Activated CD4-positive, CD25-positive, alpha-beta regulatory T cell treated with anti-CD3 and anti-CD28 coated beads, Interleukin-2, amount 50 U/mL, for 24 hours (primary cell): ENCODE measurements around the gene TREML2.

Experiments used
- ATAC-seq, 2 donors: fragments of 150-1000 bp; cut with Tn5 transposase; one replicate each; pipeline ENCODE4 v1.10.0; 2021; ENCODE audit warnings: mild to moderate bottlenecking in 1 of 2, moderate library complexity in 1 of 2

TREML2 gene

DNA sequence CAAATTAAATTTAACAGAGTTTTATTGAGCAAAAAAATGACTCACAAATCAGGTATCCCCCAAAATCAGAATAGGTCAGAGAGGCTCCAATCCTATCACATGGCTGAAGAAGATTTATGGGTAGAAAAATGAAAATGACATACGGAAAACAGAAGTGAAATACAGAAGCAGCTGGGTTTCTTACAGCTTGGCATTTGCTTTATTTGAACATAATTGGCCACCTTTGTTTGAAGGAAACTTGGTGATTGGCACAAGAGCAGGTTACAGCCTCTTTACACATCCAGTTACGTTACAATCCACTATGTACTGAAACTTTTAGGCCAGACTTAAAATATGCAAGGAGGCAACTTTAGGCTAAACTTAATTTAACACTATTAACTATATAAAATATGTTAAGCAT is 26.3 kb downstream of the TREML2 start:
- no peak for ATAC-seq

GRCh38 chr6:41171908-41172307 is 29.0 kb downstream of the TREML2 start:
- no peak for ATAC-seq

DNA sequence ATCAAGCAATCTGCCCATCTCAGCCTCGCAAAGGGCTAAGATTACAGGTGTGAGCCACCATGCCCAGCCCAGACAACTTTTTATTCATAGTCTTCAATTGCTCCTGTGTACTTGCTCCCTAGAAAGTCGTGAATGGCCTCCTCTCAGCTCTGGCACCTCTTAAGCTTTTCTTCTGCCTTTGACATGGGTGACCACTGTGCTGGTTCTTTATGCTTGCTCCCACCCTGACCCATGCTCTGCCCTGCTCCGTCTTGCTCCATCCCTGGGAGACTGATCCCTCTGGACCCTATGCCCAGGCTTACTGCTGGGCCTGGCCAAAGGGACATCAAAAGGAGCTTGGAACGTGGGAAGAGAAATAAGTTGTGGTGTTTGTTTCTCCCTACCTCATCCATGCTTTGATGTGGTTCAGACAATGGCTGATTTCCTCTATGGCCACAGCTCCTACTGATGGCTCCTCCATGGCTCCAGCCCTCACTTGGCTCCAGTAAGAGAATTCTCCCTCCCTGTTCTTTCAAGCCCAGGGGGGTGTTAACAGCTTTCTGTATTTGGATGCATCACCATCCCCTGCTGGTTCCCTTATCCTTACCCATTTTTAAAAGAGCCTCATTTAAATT is 30.3 kb downstream of the TREML2 start:
- no peak for ATAC-seq

DNA sequence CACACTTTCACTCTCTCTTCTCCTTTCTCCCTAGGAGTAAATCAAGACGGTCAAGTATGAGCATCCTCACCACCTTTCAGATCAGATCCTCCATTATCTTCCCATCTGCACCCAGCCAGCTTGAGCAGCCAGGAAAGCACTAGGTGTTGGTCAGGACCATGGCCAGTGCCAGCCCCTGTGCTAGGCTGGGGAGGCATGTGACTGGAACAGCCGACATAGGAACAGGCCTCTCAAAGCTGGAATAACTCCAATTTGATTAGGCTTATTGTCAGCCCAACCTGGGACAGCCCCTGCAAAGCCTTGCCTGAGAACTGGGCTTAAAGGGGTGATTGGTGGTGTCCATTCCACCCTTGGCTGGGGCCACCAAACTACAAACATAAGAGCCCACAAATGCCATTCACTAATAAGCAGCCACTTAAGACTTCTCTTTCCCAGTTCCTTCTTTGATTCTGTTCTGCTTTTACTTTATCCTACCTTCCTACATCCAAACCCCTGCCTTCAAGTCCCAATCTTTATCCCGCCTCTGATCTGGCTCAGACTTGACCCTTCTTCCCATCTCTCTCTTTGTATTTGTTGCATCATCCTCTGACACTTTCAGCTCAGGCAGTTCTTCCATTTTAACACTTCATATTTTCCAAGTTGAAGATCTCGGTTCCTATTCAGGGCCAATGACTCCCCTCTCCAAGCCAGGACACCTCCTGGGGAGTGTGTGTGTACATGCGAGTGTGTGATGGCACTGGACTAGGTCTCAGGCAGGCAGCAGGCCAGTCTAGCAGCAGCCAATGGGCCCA is 33.6 kb downstream of the TREML2 start:
- no peak for ATAC-seq

DNA sequence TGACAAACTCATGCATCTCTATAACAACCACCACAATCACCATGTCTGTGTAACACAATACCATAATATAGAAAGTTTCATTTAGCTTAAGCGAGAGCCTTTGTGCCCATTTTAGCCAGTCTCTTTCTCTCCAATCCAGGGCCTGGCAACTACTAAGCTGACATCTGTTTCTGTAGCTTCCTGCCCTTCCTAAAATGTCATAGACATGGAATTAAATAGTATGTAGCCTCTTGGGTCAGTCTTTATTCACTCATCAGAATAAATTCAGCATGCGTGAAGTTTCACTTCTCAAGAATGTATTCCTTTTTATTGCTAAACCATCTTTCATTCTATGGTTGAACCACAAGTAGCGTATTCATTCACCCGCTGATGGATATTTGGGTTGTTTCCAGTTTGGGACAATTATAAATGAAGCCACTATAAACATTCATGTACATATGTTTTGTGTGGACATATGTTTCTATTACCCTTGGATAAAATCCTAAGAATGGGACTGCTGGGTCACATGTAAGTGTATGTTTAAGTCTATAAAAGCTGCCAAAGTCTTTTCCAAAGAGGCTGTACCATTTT is 36.3 kb downstream of the TREML2 start:
- no peak for ATAC-seq

DNA sequence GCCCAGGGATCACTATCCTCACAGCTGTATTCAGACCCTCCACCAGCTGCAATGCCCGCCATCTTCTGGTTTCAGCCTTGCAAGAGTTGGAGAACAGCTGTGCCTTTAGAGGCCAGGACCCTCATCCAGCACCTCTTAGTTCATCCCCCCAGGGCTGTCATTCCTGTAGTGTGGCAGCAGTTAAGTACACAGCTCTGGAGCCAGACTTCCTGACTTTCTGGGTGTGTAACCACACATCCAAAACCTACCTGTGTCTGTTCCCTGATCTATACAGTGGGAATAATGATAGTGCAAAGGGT is 37.6 kb downstream of the TREML2 start:
- no peak for ATAC-seq

- no peak for ATAC-seq
Measured at GRCh38 chr6:41162687-41163418, 38.1 kb downstream of the TREML2 start, which contains the start of gene TREM2. TREM2 (minus strand) TSS chr6:41163116; CDS start chr6:41163082, 34 bp downstream.

DNA sequence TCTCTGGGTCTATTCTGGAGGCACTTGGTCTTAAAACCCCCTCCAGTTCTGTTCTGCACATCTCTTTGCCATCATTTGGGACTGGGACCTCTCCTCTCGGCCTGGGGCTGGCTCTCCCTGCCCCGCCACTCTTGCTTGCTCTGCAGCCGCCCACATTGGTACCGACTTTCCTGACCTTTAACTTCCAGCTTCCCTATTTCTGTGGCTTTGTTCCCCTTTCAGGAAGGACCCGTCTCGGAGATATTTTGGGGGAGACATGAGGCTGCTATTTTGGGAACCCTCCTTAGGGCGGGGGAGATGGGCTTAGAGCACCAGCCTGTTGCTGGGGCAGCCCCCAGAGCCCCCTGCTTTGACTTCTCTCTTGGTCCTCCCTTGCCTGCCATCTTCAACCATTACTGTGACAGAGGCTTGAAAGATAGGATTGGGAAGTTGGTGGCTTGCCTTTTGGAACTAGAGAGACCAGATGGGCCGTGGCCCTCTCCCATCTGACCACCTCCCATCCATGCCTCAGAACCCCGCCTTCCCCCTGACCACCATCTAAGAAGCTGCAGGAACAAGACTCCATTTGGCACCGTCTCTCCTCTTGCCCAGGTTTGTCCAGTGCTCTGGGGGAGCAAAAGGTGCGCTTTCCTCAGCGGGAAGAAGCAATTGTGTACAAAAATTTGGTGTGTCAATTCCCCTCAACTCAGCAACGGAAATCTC is 38.9 kb downstream of the TREML2 start:
- no peak for ATAC-seq

DNA sequence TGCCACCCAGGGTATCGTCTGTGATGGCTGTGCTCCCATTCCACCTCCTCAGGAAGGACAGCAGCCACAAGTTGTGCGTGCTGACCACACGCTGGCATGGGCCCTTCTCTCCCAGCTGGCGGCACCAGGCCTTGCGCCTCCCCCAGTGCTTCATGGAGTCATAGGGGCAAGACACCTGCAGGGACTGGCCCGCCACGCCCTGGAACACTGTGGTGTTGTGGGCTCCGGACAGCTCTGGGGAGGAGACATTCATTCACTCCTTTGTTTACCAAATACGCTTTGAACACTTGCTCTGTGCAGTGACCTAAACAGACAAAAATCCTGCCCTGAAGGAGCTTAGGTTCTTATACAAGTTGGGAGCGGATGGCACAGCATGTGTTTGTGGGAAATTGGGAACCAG is 39.6 kb downstream of the TREML2 start:
- ATAC-seq, result no peak

- no peak for ATAC-seq
Measured at GRCh38 chr6:41160933-41161332, 40.0 kb downstream of the TREML2 start.

- no peak for ATAC-seq
Measured at GRCh38 chr6:41159415-41160082, 41.4 kb downstream of the TREML2 start.

DNA sequence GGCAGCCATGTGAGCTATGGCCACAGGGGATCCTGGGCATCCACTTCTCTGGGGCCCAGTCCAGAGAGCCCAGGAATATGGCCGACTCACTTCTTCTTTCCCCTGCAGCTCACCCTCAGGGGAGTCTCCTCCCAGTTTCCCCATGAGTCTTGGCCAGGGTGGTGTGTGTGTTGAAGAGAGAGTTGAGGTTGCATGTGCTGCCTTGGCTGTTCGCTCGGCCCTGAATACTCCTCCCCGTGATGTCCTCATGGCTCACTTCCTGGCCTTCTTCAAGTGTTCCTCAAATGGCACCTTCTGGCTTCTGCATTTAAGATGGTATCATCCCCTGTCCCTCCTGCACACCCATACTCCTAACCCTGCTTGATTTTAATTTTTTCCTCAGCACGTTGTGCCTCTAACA is 43.6 kb downstream of the TREML2 start:
- no peak for ATAC-seq

DNA sequence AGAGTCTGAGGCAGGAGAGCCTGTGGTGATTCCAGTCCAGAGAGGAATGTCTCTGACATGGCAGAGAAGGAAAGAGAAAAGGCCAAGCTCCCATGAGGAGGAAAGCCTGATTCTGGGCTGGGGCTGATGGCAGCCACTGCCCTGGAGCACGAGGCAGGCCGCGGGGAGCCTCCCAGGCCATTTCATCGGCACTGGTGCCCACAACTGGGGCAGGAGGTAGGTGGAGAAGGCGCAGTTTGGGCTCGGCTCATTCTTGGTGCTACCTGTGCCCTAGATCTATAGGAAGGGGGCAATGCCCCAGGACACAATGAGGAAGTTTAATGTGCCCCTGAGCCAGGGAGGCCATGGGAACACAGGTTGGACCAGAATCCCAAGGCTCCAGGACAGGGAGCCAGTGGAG is 44.2 kb downstream of the TREML2 start:
- no peak for ATAC-seq

DNA sequence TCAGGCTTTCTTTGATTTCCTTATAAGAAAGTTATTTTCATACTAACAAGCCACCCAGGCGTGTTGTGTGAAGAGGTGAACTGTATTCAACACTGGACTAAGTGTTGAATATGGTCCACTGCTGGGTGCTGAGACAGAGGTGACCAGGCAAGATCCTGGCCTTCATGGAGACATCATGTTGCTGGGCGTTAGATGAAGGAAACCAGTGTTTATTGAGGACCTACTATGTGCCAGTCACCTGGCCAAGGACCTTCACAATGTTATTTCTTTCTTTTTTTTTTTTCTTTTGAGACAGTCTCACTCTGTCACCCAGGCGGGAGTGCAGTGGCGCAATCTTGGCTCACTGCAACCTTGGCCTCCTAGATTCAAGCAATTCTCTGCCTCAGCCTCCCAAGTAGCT is 44.9 kb downstream of the TREML2 start:
- no peak for ATAC-seq

DNA sequence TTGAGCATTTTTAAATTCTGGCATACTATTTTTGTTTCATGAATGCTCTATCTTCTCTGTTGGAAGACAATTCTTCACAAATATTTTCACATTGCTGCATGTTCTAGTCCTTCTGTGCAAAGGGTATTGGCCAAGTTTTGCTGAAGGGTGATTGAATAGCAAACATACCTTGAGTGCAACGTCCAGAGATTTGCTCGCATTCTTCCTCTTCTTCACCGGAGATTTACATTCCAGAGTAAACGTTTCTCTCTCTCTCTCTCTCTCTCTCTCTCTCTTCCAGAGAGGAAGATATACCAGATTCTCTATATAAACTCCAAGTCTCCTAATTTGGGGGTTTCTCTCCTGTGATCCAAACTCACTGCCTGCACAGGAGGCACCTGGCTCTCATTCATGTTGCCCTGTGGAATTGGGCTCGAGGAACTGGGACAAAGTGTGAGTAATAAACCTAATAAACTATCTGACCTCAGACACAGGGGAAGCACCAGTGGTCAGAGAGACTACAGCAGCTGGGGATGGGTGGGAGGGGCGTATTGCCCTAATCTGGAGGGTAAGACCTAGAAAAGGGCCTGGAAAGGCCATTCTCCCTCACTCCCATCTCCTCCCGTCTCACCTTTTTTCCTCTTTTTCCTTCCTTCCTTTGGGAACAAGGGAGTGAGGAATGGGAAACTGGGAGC is 45.7 kb downstream of the TREML2 start:
- no peak for ATAC-seq

GRCh38 chr6:41153992-41154625 is 46.8 kb downstream of the TREML2 start, which contains the start of gene TREML1:
TREML1 (minus strand) TSS chr6:41154347; CDS start chr6:41154288, 59 bp downstream.
- no peak for ATAC-seq

DNA sequence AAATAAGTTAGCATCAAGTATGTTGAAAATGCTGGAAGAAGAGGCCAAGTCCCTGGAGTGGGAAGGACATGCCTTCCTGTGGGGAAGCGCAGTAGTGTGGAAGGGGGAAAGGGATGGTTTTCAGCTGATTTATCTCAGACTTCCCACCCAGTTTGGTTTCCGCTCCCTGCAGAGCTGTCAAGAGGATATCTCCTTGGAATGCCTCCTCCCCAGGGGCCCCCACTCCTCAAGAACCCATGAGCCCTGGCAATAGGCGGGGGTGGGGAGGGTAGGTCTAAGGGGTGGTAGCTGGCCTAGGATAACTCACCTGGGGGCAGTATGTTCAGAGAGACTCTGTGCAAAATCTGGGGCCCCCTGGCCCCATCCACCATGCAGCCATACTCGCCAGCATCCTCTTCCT is 47.5 kb downstream of the TREML2 start:
- ATAC-seq, result no peak

DNA sequence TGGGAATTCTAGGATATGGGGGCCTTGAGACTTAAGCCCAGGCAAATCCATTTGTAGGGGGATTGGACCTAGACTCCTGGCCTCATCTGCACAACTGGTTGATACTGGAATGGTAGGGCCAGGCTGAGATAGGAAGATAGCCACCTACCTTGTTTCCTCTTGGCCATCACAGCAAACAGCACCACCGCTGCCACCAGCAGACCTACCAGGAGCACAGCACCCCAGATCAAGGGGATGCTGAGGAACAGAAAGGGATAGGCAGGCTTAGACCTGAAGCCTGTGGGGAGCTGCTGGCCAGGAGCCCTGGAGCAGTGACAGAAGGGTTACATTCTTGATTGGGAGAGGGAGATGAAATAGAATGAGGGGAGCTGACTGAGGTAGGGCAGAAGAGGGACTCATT is 50.3 kb downstream of the TREML2 start:
- no peak for ATAC-seq

GRCh38 chr6:41147917-41148316 is 53.0 kb downstream of the TREML2 start:
- ATAC-seq, result no peak
